Mammary epithelial cell (primary cell): Measurements from ENCODE around the gene ROPN1.

ENCODE experiments used
- CTCF ChIP-seq, 2 donors: IDR thresholded peaks in 1 of 2; conservative IDR thresholded peaks in 1 of 2; 2 replicates each; pipeline ENCODE4 v1.5.1; 2011 to 2012; ENCODE audit warnings: inconsistent platforms in 2 of 2, low read length in 2 of 2, mild to moderate bottlenecking in 2 of 2, control low read depth in 1 of 2, low read depth in 1 of 2; ENCODE audit not compliant: insufficient read depth in 1 of 2; ENCODE audit errors: extremely low read depth in 1 of 2
- EZH2 ChIP-seq: IDR thresholded peaks from 2 replicates; pipeline ENCODE4 v1.6.1; 2012; ENCODE audit warnings: low read length, inconsistent platforms, borderline replicate concordance

- no peak for TF ChIP-seq CTCF (conservative IDR thresholded peaks at IDR 0.05 in 1 of 2, IDR thresholded peaks at IDR 0.05 in 1 of 2; ENCODE audit: extremely low read depth in 1 of 2, insufficient read depth in 1 of 2, low read depth in 1 of 2, low read length in 2 of 2)
- no peak for TF ChIP-seq EZH2
Observed at GRCh38 chr3:123920868-123921267, 71.1 kb downstream of the ROPN1 start.
